GM19455 (cell line): ENCODE data around the gene MPV17.
"Not testable (repeated sequence)": the region's sequence is repeated elsewhere in the genome, so short reads cannot be mapped to it uniquely, and the experiment has no call there.

ENCODE experiments used
- ATAC-seq: cut with Tn5 transposase; IDR thresholded peaks from one replicate; pipeline ENCODE4 v1.9.1; 2021; ENCODE audit not compliant: unreplicated experiment

The MPV17 gene

GRCh38 chr2:27322766-27323595 is at the start of gene MPV17:
MPV17 (minus strand) TSS chr2:27323097; CDS start chr2:27322517, 580 bp downstream.
- ATAC-seq: peak; percentile 92

GRCh38 chr2:27370816-27371620 is 48.1 kb upstream of the MPV17 start:
- peak; percentile 38 for ATAC-seq

GRCh38 chr2:27370026-27370815 is 47.3 kb upstream of the MPV17 start, which contains the start of the genes EIF2B4 and SNX17:
EIF2B4 (minus strand) TSS chr2:27370338; CDS start chr2:27370314, 24 bp downstream.
SNX17 (plus strand) TSS chr2:27370616; CDS start chr2:27370744, 128 bp downstream.
- ATAC-seq: peak; percentile 88

- ATAC-seq: peak; percentile 16
These were observed 46.7 kb upstream of the MPV17 start for GRCh38 chr2:27369471-27370025.

- ATAC-seq: no peak
These were observed 41.0 kb upstream of the MPV17 start for GRCh38 chr2:27363933-27364332.

GRCh38 chr2:27362678-27363420 is 40.0 kb upstream of the MPV17 start:
- no peak for ATAC-seq

GRCh38 chr2:27356382-27357181 is 33.7 kb upstream of the MPV17 start, which contains the start of gene GTF3C2:
GTF3C2 (minus strand) TSS chr2:27356764; CDS start chr2:27343554, 13,210 bp downstream.
- ATAC-seq: peak; percentile 85

- ATAC-seq: peak; percentile 33
These were observed 33.1 kb upstream of the MPV17 start for GRCh38 chr2:27356056-27356381.

- ATAC-seq: no peak
These were observed 31.7 kb upstream of the MPV17 start for GRCh38 chr2:27354597-27354927.

- no peak for ATAC-seq
These were observed 31.1 kb upstream of the MPV17 start for GRCh38 chr2:27353762-27354596.

GRCh38 chr2:27353386-27353761 is 30.5 kb upstream of the MPV17 start:
- not testable (repeated sequence) for ATAC-seq

GRCh38 chr2:27351802-27352598 is 29.1 kb upstream of the MPV17 start:
- no peak for ATAC-seq

- no peak for ATAC-seq
These were observed 27.3 kb upstream of the MPV17 start for GRCh38 chr2:27350106-27350693.

- ATAC-seq: no peak
These were observed 24.7 kb upstream of the MPV17 start for GRCh38 chr2:27347641-27348040.

- ATAC-seq: no peak
These were observed 13.3 kb upstream of the MPV17 start for GRCh38 chr2:27336173-27336572.

GRCh38 chr2:27335311-27335710 is 12.4 kb upstream of the MPV17 start:
- ATAC-seq: no peak

GRCh38 chr2:27324720-27325119 is 1.8 kb upstream of the MPV17 start:
- no peak for ATAC-seq
